Skeletal muscle tissue (tissue), 4 donors: Measurements from ENCODE around the gene MARK2. TPM values are rescaled to one million over a fixed set of nuclear protein-coding genes. Genes with fewer than 3 reads are reported as not detected.

Experiments used
- H3K27ac ChIP-seq: one replicate; pipeline ENCODE4 v1.7.0; 2013; ENCODE audit warnings: mild to moderate bottlenecking, low read depth, low read length, inconsistent platforms
- H3K27me3 ChIP-seq, 3 donors: one replicate each; pipeline ENCODE4 v1.7.0; 2013; ENCODE audit warnings: low read length in 3 of 3; ENCODE audit not compliant: control insufficient read depth in 3 of 3, insufficient read depth in 3 of 3
- H3K36me3 ChIP-seq, 3 donors: one replicate each; pipeline ENCODE4 v1.7.0; 2013; ENCODE audit warnings: low read length in 3 of 3; ENCODE audit not compliant: control insufficient read depth in 3 of 3, insufficient read depth in 3 of 3
- H3K4me1 ChIP-seq, 3 donors: one replicate each; pipeline ENCODE4 v1.7.0; 2013; ENCODE audit warnings: low read length in 3 of 3, mild to moderate bottlenecking in 3 of 3; ENCODE audit not compliant: control insufficient read depth in 3 of 3, insufficient read depth in 3 of 3
- H3K4me3 ChIP-seq, 3 donors: one replicate each; pipeline ENCODE4 v1.7.0; 2013; ENCODE audit warnings: low read length in 3 of 3
- H3K9ac ChIP-seq, 3 donors: one replicate each; pipeline ENCODE4 v1.7.0; 2013; ENCODE audit warnings: low read length in 3 of 3, mild to moderate bottlenecking in 3 of 3, moderate library complexity in 2 of 3, low read depth in 1 of 3
- H3K9me3 ChIP-seq, 3 donors: one replicate each; pipeline ENCODE4 v1.7.0; 2013; ENCODE audit warnings: low read length in 3 of 3; ENCODE audit not compliant: control insufficient read depth in 3 of 3
- total RNA-seq: library from RNA; depleted of rRNA; stranded (reverse); fragments of >200 nt; gene quantifications from one replicate; pipeline ENCODE4 v1.2.3, GENCODE V29; 2014
- donor health status: Osteomylitis.

Gene MARK2
- total RNA-seq, 1 donor from 2014 or later: 6.8 TPM

DNA sequence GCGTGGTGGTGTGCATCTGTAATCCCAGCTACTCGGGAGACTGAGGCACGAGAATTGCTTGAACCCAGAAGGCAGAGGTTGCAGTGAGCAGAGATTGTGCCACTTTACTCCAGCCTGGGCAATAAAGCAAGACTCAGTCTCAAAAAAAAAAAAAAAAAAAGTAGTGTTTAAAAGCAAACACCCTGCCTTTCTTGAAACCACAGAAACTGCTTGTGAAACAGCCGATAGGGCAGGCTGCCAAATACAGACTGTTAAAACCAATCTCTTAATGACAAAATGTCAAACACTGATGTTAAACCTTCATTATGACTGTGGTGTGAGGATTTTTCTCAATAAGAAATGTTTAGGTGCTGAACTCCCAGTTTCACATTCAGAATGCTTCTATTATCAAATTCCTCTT is 27.3 kb downstream of the MARK2 start:
- Histone ChIP-seq H3K9me3 (no peaks in the 10 kb centered on the region), H3K4me3 (no peak overlapping the region), H3K4me1 (peaks cover 25 to 35% (median 34%) of the 10 kb centered on the region in 3 donors), H3K9ac (no peak overlapping the region), H3K27me3 (no peaks in the 10 kb centered on the region), H3K27ac (no peak overlapping the region), H3K36me3 (peaks cover 0 to 6% (median 2%) of the 10 kb centered on the region in 3 donors)

DNA sequence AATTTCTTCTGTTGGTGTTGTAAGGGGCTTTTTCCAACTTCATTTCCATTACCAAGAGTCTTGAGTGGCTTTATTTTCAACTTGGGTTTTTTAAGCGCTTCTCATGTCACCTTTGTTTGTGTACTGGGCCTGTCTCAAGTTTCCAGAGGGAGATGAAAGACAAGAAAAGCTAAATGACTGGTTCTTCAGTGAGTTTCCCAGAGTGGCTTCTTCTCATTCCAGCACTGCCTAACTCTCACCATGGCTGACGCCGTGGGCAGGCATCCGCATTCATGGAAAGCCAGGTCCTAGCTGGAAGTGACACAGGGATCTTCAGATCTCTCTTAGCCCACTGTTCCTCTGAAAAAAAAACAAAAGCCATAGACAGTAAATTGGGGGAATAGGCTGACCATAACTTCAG is 28.6 kb downstream of the MARK2 start:
- no peak overlapping the region for H3K4me3 ChIP-seq
- peaks cover 0 to 2% (median 0%) of the 10 kb centered on the region in 3 donors for H3K36me3 ChIP-seq
- H3K27me3 ChIP-seq: no peaks in the 10 kb centered on the region
- no peak overlapping the region for H3K9ac ChIP-seq
- H3K4me1 ChIP-seq: peaks cover 36 to 47% (median 47%) of the 10 kb centered on the region in 3 donors
- no peaks in the 10 kb centered on the region for H3K9me3 ChIP-seq
- H3K27ac ChIP-seq: no peak overlapping the region

DNA sequence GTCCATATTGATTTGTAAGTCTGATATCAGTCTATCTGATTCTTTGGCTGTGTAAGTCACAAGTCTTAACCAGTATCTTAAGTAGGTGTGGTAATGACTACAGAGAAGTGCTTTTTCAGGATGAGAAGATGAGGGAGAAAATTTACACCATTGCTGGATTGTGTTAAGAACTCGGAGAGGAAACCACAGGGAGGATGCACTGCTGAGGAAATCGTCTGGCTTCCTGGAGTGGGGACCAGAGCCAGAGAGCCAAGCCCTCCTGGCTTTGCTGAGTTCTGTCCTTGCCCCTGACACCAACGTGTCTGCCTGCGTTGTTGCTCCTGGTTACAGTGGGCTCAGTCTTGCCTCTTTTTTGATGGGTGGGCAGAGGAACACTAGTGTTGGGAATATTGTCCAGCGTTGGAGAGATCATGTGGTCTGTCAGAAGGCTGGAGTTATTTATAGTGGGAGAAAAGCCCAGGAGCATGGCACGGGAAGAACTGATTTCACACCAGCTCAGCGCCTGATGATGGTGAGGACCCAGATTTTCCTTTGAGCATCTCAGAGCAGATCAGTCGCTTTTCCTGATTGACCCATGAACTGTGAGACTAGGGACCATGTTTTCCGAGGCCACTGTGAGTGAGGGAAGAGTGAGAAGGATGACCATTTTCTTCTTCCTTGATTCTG is 29.6 kb downstream of the MARK2 start:
- Histone ChIP-seq H3K27ac (peak overlapping the region; percentile 19), H3K27me3 (no peaks in the 10 kb centered on the region), H3K4me1 (peaks cover 46 to 57% (median 56%) of the 10 kb centered on the region in 3 donors), H3K36me3 (peaks cover 0 to 3% (median 0%) of the 10 kb centered on the region in 3 donors), H3K9ac (peak overlapping the region in 2 of 3 donors; percentile 26 to 51), H3K4me3 (no peak overlapping the region), H3K9me3 (no peaks in the 10 kb centered on the region)

- Histone ChIP-seq H3K36me3 (peaks cover 0 to 3% (median 0%) of the 10 kb centered on the region in 3 donors), H3K4me3 (no peak overlapping the region), H3K27me3 (no peaks in the 10 kb centered on the region), H3K9ac (no peak overlapping the region), H3K27ac (no peak overlapping the region), H3K9me3 (no peaks in the 10 kb centered on the region), H3K4me1 (peaks cover 48 to 63% (median 61%) of the 10 kb centered on the region in 3 donors)
These were observed 30.3 kb downstream of the MARK2 start for GRCh38 chr11:63869171-63869591.

GRCh38 chr11:63869683-63870082 is 30.8 kb downstream of the MARK2 start:
- H3K4me3 ChIP-seq: no peak overlapping the region
- no peaks in the 10 kb centered on the region for H3K27me3 ChIP-seq
- H3K9me3 ChIP-seq: no peaks in the 10 kb centered on the region
- H3K36me3 ChIP-seq: peaks cover 0 to 3% (median 0%) of the 10 kb centered on the region in 3 donors
- H3K27ac ChIP-seq: no peak overlapping the region
- H3K9ac ChIP-seq: peak overlapping the region in 1 of 3 donors; percentile 50
- peaks cover 53 to 68% (median 63%) of the 10 kb centered on the region in 3 donors for H3K4me1 ChIP-seq

GRCh38 chr11:63870351-63871140 is 31.6 kb downstream of the MARK2 start:
- Histone ChIP-seq H3K27me3 (no peaks in the 10 kb centered on the region), H3K4me3 (no peak overlapping the region), H3K9me3 (no peaks in the 10 kb centered on the region), H3K27ac (no peak overlapping the region), H3K36me3 (peaks cover 0 to 3% (median under 1%) of the 10 kb centered on the region in 3 donors), H3K4me1 (peaks cover 53 to 70% (median 64%) of the 10 kb centered on the region in 3 donors), H3K9ac (peak overlapping the region in 2 of 3 donors; percentile 38 to 50)

DNA sequence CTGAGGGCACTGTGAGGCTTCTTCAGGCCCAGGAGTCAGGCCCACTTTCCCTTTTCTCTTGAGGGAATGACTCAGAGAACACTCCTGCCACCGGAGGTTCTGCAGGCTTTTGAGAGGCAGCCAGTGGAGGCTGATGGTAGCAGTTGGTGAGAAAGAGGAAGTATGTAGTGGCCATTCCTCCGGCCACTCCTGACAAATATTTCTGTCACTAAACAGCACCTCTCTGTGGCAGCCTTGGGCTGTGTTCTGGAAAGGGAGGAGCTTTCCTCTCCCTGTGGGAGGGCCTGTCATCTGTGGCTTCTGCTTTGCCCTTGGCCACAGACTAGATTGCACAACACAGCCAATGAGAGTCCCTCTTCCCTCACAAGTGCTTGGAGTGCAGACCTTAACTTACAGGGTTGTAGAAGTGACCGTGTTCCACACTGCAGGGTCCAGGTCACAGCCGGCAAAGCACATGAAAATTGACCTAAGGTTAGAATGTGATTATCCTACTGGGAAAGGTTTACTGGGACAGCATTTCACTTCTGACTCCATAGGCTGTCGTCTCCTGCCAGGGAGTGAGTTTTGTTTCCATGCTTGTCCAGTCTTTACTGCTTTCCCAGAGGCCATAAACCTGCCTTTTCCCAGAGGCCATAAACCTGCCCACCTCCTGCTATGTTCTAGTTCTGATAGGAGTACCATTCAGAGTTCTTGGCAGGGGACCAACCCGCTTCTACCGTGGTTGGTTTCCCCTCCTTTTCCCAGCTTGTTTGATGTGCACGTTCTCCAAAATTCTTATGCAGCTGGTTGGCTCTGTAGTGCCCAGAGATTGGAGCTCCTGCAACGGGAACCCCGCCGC is 33.3 kb downstream of the MARK2 start:
- peaks cover 0 to 4% (median 3%) of the 10 kb centered on the region in 3 donors for H3K36me3 ChIP-seq
- H3K9me3 ChIP-seq: no peaks in the 10 kb centered on the region
- no peaks in the 10 kb centered on the region for H3K27me3 ChIP-seq
- H3K9ac ChIP-seq: peak overlapping the region; percentile 46 to 76 (median 70)
- H3K4me3 ChIP-seq: peak overlapping the region; percentile 58 to 67 (median 63)
- peaks cover 48 to 64% (median 59%) of the 10 kb centered on the region in 3 donors for H3K4me1 ChIP-seq
- H3K27ac ChIP-seq: peak overlapping the region; percentile 69

GRCh38 chr11:63872800-63873197 is 33.9 kb downstream of the MARK2 start:
- peak overlapping the region in 1 of 3 donors; percentile 63 for H3K4me3 ChIP-seq
- peaks cover 48 to 64% (median 62%) of the 10 kb centered on the region in 3 donors for H3K4me1 ChIP-seq
- H3K27me3 ChIP-seq: no peaks in the 10 kb centered on the region
- H3K27ac ChIP-seq: peak overlapping the region; percentile 69
- peak overlapping the region in 2 of 3 donors; percentile 40 to 65 for H3K9ac ChIP-seq
- H3K36me3 ChIP-seq: peaks cover 0 to 4% (median 3%) of the 10 kb centered on the region in 3 donors
- no peaks in the 10 kb centered on the region for H3K9me3 ChIP-seq

- no peaks in the 10 kb centered on the region for H3K27me3 ChIP-seq
- peaks cover 0 to 4% (median 3%) of the 10 kb centered on the region in 3 donors for H3K36me3 ChIP-seq
- no peaks in the 10 kb centered on the region for H3K9me3 ChIP-seq
- peak overlapping the region in 2 of 3 donors; percentile 40 to 65 for H3K9ac ChIP-seq
- H3K4me1 ChIP-seq: peaks cover 47 to 63% (median 63%) of the 10 kb centered on the region in 3 donors
- H3K27ac ChIP-seq: no peak overlapping the region
- no peak overlapping the region for H3K4me3 ChIP-seq
These were observed 34.4 kb downstream of the MARK2 start for GRCh38 chr11:63873311-63873710.
